Cerebellar cortex (tissue), 1 donor: Measurements from ENCODE around the gene SCTR.

ENCODE experiments used
- DNase-seq: peaks from one replicate; pipeline ENCODE4 v3.0.0-alpha.2; 2015; ENCODE audit warnings: low spot score

The SCTR gene

DNA sequence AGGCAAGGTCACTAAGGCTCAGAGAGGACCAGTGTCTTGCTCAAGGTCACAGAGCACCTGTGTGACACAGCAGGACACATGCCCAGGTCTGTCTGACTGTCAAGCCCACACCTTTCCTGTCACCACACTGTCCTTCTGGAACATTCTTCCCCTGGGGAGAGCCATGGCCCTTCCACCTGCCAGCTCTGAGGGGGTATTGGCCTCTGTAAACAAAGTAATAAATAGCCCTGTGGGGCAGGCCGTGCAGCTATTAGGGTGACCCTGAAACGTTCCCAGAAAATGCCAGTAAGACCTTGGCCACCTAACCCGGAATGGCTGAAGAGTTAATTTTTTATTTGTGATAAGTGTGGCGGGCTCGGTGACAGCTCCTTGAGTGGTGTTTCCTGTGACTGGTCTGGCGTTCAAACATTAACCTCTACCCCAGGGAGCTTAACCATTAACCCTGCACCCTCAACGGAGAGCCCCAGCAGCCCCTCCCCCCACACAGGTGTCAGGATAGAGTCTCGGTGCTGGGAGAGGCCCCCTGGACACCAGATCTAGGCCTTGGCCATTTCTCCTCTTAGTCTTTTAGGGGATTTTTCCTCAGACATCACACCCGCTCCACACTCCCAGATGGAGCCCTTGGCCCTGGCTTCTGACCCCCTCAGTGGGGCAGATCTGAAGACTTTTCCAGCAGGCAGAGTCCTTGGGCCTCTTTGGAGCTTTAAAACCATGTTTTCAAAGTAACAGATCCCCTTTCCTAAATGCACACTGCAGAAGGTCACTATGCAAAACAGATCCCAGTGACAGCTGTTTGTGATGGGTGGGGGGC, 36.6 kb downstream of the SCTR start:
- no peak for DNase-seq

DNA sequence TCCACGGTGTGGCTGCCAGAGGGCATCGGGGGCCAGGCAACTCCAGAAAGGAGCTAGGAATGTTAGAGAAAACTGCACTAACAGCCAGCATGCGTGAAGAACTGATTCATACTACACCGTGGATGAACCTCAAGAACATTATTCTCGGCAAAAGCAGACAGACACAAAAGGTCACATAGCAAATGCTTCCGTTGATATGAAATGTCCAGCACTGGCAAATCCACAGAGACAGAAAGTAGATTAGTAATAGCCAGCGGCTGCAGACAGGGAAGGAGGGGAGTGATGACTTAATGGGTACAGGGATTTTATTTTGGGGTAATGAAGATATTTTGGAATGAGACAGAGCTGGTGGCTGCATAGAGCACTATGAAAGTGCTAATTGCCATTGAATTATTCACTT, 37.4 kb downstream of the SCTR start:
- no peak for DNase-seq

GRCh38 chr2:119486196-119486827, 38.0 kb downstream of the SCTR start:
- DNase-seq: no peak

DNA sequence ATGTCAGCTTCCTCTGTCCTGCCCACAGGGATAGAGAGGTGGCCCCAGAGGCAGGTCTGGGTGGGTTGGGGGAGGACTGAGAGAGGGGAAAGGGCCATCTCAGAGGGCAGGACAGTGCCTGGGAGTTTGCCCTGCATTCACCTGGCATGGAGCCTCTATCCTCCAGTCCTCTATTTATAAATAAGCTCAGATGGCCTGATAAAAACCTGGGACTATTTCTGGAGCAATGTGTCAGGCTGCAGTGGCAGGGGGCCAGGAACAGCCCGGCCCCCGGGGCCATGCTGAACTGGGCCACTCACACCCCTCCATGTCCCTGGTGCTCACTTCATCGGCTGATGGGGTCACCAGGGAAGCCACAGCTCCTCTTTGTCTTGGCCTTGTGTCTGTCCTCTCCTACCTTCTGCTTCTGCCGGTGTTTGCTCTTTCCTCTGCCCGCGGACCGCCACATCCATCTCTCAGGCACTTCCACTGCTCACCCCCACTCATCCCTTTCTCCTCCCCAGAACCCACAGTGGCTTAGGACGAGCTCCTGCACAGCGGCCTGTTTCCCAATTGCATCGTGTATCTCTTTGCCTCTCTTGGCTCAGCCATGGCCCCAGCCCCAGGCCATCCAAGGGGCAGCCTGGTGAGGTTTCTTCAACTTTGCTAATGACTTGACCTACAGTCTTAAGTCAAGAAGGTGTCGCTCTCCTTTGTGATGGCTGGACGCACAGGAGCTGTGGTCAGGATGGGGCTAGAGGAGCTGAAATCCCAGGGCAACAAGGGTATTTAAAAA, 38.8 kb downstream of the SCTR start:
- DNase-seq: peak; percentile 20

DNA sequence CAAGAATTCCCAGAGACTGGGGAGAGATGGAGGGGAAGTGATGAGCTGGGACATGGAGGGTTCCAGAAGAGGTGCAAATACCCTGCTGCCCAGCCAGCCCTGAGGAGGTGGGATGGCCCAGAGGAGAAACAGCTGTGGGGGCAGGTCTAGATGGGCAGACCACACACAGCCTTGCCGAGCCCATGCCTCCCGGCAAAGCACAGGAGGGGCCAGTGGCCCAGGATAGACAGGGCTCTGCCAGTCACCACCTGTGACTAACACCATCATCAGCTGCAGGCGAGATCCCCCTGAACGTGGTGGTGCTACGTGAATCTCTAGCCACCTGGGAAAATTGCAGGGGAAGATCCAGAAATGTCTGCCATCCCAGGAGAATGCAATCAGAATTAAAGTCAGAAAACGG, 39.4 kb downstream of the SCTR start:
- DNase-seq: no peak

DNA sequence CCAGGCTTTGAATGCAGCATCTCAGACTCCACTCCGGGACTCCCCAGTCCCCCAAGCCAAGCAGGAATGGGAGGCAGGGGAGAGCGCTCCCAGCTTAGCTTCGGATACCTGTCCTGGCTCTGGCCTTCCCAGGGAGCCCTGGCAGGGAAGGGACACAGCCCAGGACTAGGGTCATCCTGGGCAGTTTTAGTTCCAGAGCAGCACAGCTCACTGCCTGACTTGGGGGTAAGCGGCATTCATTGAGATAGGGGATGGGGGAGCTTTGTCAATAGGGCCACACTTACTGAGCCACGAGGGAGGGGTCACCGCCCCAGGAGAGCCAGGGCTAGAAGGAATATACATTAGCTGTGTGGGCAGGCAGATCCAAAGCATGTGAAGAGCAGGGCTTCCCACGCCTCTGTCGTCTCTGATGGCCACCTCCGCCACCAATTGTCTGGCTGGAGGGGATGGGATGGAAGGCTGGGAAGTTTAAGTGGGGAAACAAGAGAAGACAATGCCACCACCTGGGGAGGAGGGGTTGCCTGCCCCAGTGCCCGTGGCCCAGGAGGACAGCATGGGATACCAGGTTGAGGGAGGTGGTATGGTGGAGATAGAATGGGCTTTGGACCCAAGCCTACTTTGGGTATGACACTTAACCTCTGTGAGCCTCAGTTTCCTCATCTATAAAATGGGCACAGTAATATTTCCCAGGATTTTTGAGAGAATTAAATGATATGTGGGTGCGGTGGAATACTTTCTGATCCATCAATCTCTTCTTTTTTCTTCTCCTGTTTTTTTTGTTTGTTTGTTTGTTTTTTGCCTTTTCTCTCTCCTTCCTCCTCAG, 40.2 kb downstream of the SCTR start:
- no peak for DNase-seq

GRCh38 chr2:119483395-119483753, 40.9 kb downstream of the SCTR start:
- no peak for DNase-seq

GRCh38 chr2:119482481-119483394, 41.5 kb downstream of the SCTR start:
- no peak for DNase-seq

GRCh38 chr2:119481501-119482455, 42.5 kb downstream of the SCTR start:
- DNase-seq: no peak

- no peak for DNase-seq
These were observed 43.6 kb downstream of the SCTR start for GRCh38 chr2:119480718-119481142.

DNA sequence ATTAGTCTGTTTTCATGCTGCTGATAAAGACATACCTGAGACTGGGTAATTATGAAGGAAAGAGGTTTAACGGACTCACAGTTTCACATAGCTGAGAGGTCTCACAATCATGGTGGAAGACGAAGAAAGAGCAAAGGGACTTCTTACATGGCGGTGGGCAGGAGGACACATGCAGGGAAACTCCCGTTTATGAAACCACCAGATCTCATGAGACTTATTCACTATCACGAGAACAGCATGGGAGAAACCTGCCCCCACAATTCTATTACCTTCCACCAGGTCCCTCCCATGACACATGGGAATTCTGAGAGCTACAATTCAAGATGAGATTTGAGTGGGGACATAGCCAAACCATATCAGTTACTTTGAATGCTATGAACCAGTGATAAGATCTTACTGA, 44.1 kb downstream of the SCTR start:
- no peak for DNase-seq

GRCh38 chr2:119478978-119479295, 45.3 kb downstream of the SCTR start:
- DNase-seq: no peak

- no peak for DNase-seq
These were observed 45.9 kb downstream of the SCTR start for GRCh38 chr2:119478188-119478977.

DNA sequence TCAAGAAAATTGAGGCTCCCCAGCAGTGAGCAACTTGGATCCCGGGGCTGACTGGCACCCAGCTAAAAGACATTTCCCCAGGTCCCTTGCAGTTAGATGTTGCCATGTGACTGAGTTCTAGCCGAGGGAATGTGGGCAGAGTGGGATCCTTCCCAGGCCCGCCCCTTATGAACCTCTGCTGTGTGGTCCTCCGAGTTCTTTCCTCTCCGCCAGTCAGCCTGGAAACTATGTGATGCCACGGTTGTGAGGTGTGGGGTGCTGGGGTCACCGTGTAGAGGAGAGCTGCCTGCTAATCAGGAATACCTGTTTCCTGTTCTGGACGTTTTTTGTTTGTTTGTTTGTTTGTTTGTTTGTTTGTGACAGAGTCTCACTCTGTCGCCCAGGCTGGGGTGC, 47.2 kb downstream of the SCTR start:
- DNase-seq: no peak

- peak; percentile 56 for DNase-seq
These were observed 47.8 kb downstream of the SCTR start for GRCh38 chr2:119476301-119477112.

DNA sequence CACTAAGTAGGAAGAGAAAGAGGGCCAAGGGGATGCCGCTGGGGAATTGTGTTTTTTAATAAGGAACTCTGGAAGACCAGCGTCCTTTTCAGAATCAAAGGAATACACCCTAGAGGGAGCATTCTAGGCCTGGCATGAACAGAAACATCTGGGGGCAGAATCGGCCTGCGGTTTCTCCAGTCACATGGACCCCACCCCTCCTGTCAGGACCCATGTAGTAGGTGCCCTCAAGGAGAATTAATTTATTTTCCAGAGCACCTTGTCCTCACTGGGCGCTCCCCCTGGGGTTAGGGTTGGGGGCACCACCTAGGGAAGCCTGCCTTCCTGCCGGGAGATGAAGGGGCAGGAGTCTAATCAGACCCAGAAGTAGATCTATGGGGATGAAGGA, 48.4 kb downstream of the SCTR start:
- no peak for DNase-seq

GRCh38 chr2:119475225-119475856, 48.9 kb downstream of the SCTR start:
- DNase-seq: peak; percentile 7
